GM12874 (cell line): Measurements from ENCODE around the gene NSF.

Source experiments
- CTCF ChIP-seq: IDR thresholded peaks from 2 replicates; pipeline ENCODE4 v1.5.1; 2011; ENCODE audit warnings: low read depth, mild to moderate bottlenecking, control low read depth, low read length, moderate library complexity; ENCODE audit not compliant: insufficient read depth

The NSF gene

GRCh38 chr17:46751425-46751824 is 161.0 kb downstream of the NSF start:
- TF ChIP-seq CTCF = no peak

- TF ChIP-seq CTCF = no peak
These were observed 163.3 kb downstream of the NSF start for GRCh38 chr17:46753776-46754175.

- no peak for TF ChIP-seq CTCF
These were observed 165.7 kb downstream of the NSF start for GRCh38 chr17:46756081-46756735.

- TF ChIP-seq CTCF = no peak
These were observed 166.4 kb downstream of the NSF start for GRCh38 chr17:46756861-46757260.

- TF ChIP-seq CTCF = no peak
These were observed 168.1 kb downstream of the NSF start for GRCh38 chr17:46758614-46759013.

GRCh38 chr17:46759141-46759540 is 168.7 kb downstream of the NSF start:
- no peak for TF ChIP-seq CTCF

GRCh38 chr17:46763416-46763815 is 172.9 kb downstream of the NSF start:
- no peak for TF ChIP-seq CTCF
